Activated naive CD4-positive, alpha-beta T cell treated with Interleukin-2 at 50 U/mL for 16 hours (primary cell): ENCODE results near the gene SH3BGR.

Experiments
- DNase-seq: peaks from one replicate; pipeline ENCODE4 v3.0.0-alpha.2; 2020

SH3BGR gene

GRCh38 chr21:39555911-39556590, 104.3 kb downstream of the SH3BGR start:
- DNase-seq = no peak

GRCh38 chr21:39559511-39559910, 107.7 kb downstream of the SH3BGR start:
- DNase-seq = no peak

DNA sequence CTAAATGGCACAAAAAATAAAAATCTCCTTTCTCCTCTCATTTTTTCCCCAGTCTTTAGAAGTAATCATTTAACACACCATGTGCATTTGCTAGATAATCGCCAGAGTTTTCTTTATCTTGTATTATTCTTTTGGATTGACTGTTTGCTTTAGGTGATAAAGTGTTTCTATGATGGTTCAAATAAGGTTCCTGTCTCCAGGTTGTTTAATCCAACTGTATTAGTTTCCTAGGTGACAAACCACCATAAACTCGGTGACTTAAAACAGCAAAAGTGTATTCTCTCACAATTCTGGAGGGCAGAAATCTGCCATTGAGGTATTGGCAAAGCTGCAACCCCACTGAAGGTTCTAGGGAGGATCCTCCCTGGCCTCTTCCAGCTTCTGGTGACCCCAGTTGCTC, 109.4 kb downstream of the SH3BGR start:
- DNase-seq = no peak

- no peak for DNase-seq
Measured at GRCh38 chr21:39562791-39563770, 111.3 kb downstream of the SH3BGR start.

GRCh38 chr21:39564200-39564599, 112.4 kb downstream of the SH3BGR start:
- DNase-seq = no peak
